22Rv1 (cell line): ENCODE measurements around the gene FTCD.

Experiments
- H3K27ac ChIP-seq: fragments of 450-650 bp; 2 replicates; pipeline ENCODE4 v1.5.1; 2017
- ZFX ChIP-seq: fragments of 450-650 bp; IDR thresholded peaks from 2 replicates; pipeline ENCODE4 v1.6.1; 2017; ENCODE audit warnings: antibody characterized with exemption, borderline replicate concordance
- TF ChIP-seq, protein P1 (sequence below): fragments of 450-650 bp; IDR thresholded peaks from 2 replicates; pipeline ENCODE4 v1.5.1; 2017; ENCODE audit warnings: mild to moderate bottlenecking

The FTCD gene

DNA sequence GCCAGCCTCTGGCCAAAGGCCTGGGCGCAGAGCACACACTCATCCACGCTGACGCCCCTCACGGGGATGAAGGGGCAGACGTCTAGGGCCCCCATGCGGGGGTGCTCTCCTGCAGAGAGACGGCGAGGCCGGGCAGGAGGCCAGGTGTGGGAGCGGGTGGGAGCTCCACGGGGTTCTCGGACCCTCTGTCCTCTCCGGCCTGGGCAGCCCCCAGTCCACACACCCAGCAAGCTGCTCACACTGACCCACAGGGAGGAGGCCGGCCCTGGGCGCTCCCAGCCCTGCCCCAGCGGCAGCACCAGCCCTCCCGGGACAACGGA is 2.5 kb downstream of the FTCD start:
- H3K27ac ChIP-seq: no peak overlapping the region
- TF ChIP-seq, protein P1, sequence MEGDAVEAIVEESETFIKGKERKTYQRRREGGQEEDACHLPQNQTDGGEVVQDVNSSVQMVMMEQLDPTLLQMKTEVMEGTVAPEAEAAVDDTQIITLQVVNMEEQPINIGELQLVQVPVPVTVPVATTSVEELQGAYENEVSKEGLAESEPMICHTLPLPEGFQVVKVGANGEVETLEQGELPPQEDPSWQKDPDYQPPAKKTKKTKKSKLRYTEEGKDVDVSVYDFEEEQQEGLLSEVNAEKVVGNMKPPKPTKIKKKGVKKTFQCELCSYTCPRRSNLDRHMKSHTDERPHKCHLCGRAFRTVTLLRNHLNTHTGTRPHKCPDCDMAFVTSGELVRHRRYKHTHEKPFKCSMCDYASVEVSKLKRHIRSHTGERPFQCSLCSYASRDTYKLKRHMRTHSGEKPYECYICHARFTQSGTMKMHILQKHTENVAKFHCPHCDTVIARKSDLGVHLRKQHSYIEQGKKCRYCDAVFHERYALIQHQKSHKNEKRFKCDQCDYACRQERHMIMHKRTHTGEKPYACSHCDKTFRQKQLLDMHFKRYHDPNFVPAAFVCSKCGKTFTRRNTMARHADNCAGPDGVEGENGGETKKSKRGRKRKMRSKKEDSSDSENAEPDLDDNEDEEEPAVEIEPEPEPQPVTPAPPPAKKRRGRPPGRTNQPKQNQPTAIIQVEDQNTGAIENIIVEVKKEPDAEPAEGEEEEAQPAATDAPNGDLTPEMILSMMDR: no peak
- TF ChIP-seq ZFX: no peak

DNA sequence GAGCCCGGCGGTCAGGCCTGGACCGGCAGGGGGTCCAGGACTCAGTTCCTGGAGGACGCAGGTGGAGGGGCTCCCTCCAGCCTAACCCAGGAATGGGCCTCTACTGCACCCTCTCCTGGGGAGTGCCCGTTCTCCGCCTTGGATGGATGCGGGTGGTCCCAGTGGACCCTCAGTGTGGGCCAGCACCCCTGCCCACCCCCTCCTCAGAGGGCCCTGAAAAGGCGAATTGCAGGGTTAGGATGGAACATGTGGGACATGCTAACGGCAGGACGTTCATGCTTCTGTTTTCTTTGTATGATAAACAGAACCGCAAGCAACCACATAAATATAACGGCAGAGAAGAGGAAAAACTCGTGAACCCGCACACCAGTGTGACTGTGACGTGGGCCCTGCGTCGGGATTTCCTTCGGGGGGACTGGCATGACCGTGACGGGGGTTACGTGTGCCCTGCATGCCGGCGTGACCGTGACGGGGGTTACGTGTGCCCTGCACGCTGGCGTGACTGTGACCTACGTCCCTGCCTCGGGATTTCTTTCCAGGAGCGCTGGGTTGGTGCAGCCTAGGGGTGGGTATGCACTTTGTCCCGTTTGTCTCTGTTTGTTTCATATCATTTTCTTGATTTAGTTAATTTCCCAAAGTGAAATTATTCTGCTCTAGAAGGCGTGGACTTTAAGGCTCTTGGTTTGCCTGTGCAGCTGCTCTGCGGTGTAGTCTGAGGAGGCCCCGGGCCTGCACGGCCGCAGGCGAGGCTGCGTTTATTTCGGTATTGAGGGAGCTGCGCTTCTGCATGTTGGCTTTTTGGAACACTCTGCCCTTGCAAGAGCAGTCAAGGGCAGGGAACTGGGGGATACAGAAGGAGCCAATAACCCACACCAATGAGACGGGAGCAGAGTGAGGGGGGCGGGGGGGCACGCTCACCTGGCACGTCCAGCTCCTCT is 3.1 kb downstream of the FTCD start:
- H3K27ac ChIP-seq: no peak overlapping the region
- TF ChIP-seq, protein P1: no peak
- TF ChIP-seq ZFX: no peak

DNA sequence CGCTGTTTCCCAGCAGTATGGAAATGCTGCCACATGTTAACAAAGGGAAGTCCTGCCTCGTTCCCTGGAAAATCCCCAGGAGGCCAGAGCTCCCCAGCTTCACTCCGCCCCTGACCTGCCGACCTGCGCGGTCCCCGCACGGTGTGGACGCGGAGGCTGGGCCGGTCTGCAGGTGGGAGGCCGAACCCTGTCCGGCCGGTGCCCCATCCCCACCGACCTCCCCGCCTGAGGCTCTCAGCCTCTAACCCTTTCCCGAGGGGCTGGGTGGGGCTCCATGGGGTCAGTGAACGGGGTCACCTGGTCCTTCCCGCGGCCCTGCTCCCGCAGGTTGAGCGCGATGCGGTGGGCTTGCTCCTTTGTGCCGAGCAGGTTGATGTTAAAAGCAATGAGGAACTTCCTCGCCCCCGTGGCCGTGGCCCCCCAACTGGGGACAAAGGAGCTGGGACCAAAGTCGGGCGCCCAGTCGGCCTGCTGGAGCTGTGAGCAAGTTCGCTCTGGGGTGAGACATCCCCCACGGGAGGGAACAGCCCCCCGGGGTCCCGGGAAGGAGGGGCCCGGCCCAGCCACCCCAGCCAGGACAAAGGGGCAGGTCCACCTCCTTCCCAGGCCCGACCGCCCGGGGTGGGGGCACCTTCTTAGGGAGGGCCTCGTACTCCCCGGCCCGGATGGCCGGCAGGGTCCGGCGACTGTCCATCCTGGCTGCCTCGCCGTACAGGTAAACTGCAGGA is 4.0 kb downstream of the FTCD start:
- no peak overlapping the region for H3K27ac ChIP-seq
- TF ChIP-seq, protein P1: no peak
- TF ChIP-seq ZFX: no peak

GRCh38 chr21:46150491-46151121 is 4.8 kb downstream of the FTCD start:
- TF ChIP-seq, protein P1: no peak
- TF ChIP-seq ZFX: no peak
- no peak overlapping the region for H3K27ac ChIP-seq

GRCh38 chr21:46150073-46150472 is 5.3 kb downstream of the FTCD start:
- no peak overlapping the region for H3K27ac ChIP-seq
- no peak for TF ChIP-seq ZFX
- TF ChIP-seq, protein P1: no peak

- H3K27ac ChIP-seq: no peak overlapping the region
- TF ChIP-seq, protein P1: no peak
- TF ChIP-seq ZFX: no peak
These were observed 6.0 kb downstream of the FTCD start for GRCh38 chr21:46149205-46149901.
